Endodermal cell (in vitro differentiated cells): ENCODE measurements around the gene HLA-DRA. TPM values are rescaled to one million over a fixed set of nuclear protein-coding genes. Genes with fewer than 3 reads are reported as not detected.

Source experiments
- DNase-seq: peaks from one replicate; pipeline ENCODE4 v3.0.0-alpha.2; 2017
- H3K27ac ChIP-seq: 2 replicates; pipeline ENCODE4 v1.5.1; 2013; ENCODE audit warnings: mild to moderate bottlenecking, low read depth, low read length, moderate library complexity
- H3K27me3 ChIP-seq: 2 replicates; pipeline ENCODE4 v1.6.1; 2013; ENCODE audit warnings: mild to moderate bottlenecking, low read length, moderate library complexity; ENCODE audit not compliant: insufficient read depth, control insufficient read depth, poor library complexity, severe bottlenecking
- H3K36me3 ChIP-seq: 2 replicates; pipeline ENCODE4 v1.7.0; 2013; ENCODE audit warnings: mild to moderate bottlenecking, low read length, moderate library complexity; ENCODE audit not compliant: control insufficient read depth, insufficient read depth
- H3K4me1 ChIP-seq: one replicate; pipeline ENCODE4 v1.7.0; 2013; ENCODE audit warnings: low read length; ENCODE audit not compliant: control insufficient read depth, insufficient read depth
- H3K4me3 ChIP-seq: 2 replicates; pipeline ENCODE4 v1.5.1; 2013; ENCODE audit warnings: mild to moderate bottlenecking, low read length, moderate library complexity
- H3K9ac ChIP-seq: 2 replicates; pipeline ENCODE4 v1.6.1; 2013; ENCODE audit warnings: mild to moderate bottlenecking, low read length, moderate library complexity; ENCODE audit not compliant: poor library complexity, severe bottlenecking; ENCODE audit errors: extremely low read depth
- H3K9me3 ChIP-seq: 2 replicates; pipeline ENCODE4 v1.6.1; 2013; ENCODE audit warnings: mild to moderate bottlenecking, low read length, moderate library complexity; ENCODE audit not compliant: control insufficient read depth
- H3K27ac Mint-ChIP-seq: 2 replicates; pipeline ENCODE4 v1.8.0; 2020; ENCODE audit warnings: mixed read lengths
- H3K27me3 Mint-ChIP-seq: 2 replicates; pipeline ENCODE4 v1.8.0; 2021; ENCODE audit warnings: mild to moderate bottlenecking, mixed read lengths; ENCODE audit not compliant: insufficient read depth
- H3K36me3 Mint-ChIP-seq: 2 replicates; pipeline ENCODE4 v1.8.0; 2020; ENCODE audit warnings: low read depth, mixed read lengths
- H3K4me1 Mint-ChIP-seq: 2 replicates; pipeline ENCODE4 v1.8.0; 2020; ENCODE audit warnings: mixed read lengths
- H3K4me3 Mint-ChIP-seq: 2 replicates; pipeline ENCODE4 v1.8.0; 2020; ENCODE audit warnings: mild to moderate bottlenecking, moderate library complexity, mixed read lengths
- H3K9me3 Mint-ChIP-seq: 2 replicates; pipeline ENCODE4 v1.8.0; 2020; ENCODE audit warnings: mild to moderate bottlenecking, mixed read lengths
- WGBS, 2 experiments: methylation state at CpG; one replicate each; pipeline versions ENCODE4 v1.1.5 to v1.1.7; 2013; ENCODE audit warnings: missing lambda C conversion rate in 2 of 2, mixed read lengths in 1 of 2; ENCODE audit not compliant: insufficient coverage in 1 of 2, insufficient read length in 1 of 2; 5-methylcytosine and 5-hydroxymethylcytosine counted together
- total RNA-seq, 2 donors: library from RNA; stranded (reverse); fragmentation: NEBNext Ultra II Directional in 1 of 2; extraction: Animal tissue kit (Norgen Biotek cat#: 25700) in 1 of 2; gene quantifications; 2 replicates in 1 of 2; 3 replicates in 1 of 2; pipeline ENCODE4 v1.2.1, GENCODE V29; 2021
- TF ChIP-seq, protein P1 (sequence below): fragments of 200-600 bp; sonication (generic); conservative IDR thresholded peaks from 2 replicates; pipeline ENCODE4 v1.5.0; 2021; ENCODE audit warnings: antibody characterized with exemption, mild to moderate bottlenecking

Gene HLA-DRA
- total RNA-seq, 2 donors from 2014 or later = 0.27 TPM; not detected in 1

DNA sequence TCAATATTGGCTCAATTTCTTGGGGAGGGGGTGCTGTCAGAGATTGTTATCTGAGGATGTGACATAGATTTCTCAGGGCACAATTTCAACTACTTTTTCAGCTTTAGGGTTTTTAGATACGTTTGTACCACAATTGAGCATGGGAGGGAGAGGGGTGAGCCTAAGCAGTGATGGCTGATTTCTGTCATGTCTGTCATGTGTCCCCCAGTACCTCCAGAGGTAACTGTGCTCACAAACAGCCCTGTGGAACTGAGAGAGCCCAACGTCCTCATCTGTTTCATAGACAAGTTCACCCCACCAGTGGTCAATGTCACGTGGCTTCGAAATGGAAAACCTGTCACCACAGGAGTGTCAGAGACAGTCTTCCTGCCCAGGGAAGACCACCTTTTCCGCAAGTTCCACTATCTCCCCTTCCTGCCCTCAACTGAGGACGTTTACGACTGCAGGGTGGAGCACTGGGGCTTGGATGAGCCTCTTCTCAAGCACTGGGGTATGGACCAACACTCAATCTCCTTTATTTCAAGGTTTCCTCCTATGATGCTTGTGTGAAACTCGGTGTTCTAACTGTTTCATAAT is 3.4 kb downstream of the HLA-DRA start:
- H3K4me1 ChIP-seq = no peaks in the 10 kb centered on the region
- H3K27ac Mint-ChIP-seq = no peak overlapping the region
- no peak for DNase-seq
- no peaks in the 10 kb centered on the region for H3K36me3 ChIP-seq
- WGBS, 2 experiments = 68 to 75% methylated on average over 7 to 8 of the region's 8 CpGs
- no peak overlapping the region for H3K4me3 Mint-ChIP-seq
- peaks cover 20% of the 10 kb centered on the region for H3K27me3 Mint-ChIP-seq
- no peaks in the 10 kb centered on the region for H3K36me3 Mint-ChIP-seq
- no peak overlapping the region for H3K27ac ChIP-seq
- H3K9me3 ChIP-seq = no peaks in the 10 kb centered on the region
- no peak overlapping the region for H3K4me3 ChIP-seq
- TF ChIP-seq, protein P1, sequence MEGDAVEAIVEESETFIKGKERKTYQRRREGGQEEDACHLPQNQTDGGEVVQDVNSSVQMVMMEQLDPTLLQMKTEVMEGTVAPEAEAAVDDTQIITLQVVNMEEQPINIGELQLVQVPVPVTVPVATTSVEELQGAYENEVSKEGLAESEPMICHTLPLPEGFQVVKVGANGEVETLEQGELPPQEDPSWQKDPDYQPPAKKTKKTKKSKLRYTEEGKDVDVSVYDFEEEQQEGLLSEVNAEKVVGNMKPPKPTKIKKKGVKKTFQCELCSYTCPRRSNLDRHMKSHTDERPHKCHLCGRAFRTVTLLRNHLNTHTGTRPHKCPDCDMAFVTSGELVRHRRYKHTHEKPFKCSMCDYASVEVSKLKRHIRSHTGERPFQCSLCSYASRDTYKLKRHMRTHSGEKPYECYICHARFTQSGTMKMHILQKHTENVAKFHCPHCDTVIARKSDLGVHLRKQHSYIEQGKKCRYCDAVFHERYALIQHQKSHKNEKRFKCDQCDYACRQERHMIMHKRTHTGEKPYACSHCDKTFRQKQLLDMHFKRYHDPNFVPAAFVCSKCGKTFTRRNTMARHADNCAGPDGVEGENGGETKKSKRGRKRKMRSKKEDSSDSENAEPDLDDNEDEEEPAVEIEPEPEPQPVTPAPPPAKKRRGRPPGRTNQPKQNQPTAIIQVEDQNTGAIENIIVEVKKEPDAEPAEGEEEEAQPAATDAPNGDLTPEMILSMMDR = no peak
- no peaks in the 10 kb centered on the region for H3K9me3 Mint-ChIP-seq
- no peaks in the 10 kb centered on the region for H3K4me1 Mint-ChIP-seq
- no peaks in the 10 kb centered on the region for H3K27me3 ChIP-seq
- H3K9ac ChIP-seq = no peak overlapping the region

DNA sequence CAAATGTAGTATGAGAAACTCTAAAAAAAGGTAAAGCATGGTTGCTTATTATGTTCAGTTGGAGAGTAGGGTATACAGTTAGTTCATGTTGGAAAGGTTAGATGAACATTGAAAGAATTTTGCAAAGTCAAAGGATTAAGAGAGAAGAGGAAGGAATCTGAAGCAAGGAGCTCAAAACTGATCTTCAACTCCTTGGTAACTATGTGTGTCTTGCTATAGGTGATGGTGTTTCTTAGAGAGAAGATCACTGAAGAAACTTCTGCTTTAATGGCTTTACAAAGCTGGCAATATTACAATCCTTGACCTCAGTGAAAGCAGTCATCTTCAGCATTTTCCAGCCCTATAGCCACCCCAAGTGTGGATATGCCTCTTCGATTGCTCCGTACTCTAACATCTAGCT is 4.7 kb downstream of the HLA-DRA start:
- H3K36me3 Mint-ChIP-seq = no peaks in the 10 kb centered on the region
- no peak for DNase-seq
- H3K27me3 Mint-ChIP-seq = peaks cover 22% of the 10 kb centered on the region
- 86 to 94% methylated on average over 2 of the region's 2 CpGs for WGBS, 2 experiments
- H3K4me1 Mint-ChIP-seq = no peaks in the 10 kb centered on the region
- H3K27ac Mint-ChIP-seq = no peak overlapping the region
- H3K9ac ChIP-seq = no peak overlapping the region
- no peak overlapping the region for H3K27ac ChIP-seq
- no peaks in the 10 kb centered on the region for H3K27me3 ChIP-seq
- no peak overlapping the region for H3K4me3 Mint-ChIP-seq
- no peaks in the 10 kb centered on the region for H3K36me3 ChIP-seq
- TF ChIP-seq, protein P1 = no peak
- no peaks in the 10 kb centered on the region for H3K9me3 ChIP-seq
- no peaks in the 10 kb centered on the region for H3K9me3 Mint-ChIP-seq
- no peak overlapping the region for H3K4me3 ChIP-seq
- no peaks in the 10 kb centered on the region for H3K4me1 ChIP-seq

DNA sequence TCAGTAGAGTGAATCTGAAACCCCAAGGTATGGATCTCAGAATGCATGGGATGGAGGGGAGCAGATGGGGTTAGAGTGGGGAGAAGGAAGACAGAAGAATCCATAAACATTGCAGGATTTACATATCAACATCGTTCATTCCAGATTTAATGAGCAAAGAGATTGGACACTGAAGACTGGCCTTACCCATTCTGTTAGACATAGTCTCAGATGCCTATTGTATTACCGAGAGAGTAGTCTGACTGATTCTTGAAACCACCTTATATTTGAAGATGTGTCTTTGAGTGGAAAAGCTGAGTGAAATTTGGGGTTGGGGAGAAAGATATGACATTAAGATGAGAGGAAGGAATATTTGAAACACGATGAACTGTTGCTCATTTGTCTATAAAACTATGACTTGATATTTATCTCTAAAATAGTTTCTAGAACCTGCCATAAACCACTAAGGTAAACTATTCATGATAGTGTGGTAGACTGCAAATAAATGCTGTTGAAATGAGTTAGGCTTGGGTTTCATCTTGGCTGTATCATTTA is 5.7 kb downstream of the HLA-DRA start:
- Histone ChIP-seq H3K36me3 (no peaks in the 10 kb centered on the region), H3K4me3 (no peak overlapping the region), H3K27ac (no peak overlapping the region), H3K4me1 (no peaks in the 10 kb centered on the region), H3K27me3 (no peaks in the 10 kb centered on the region), H3K9ac (no peak overlapping the region), H3K9me3 (no peaks in the 10 kb centered on the region)
- TF ChIP-seq, protein P1 = no peak
- no peak for DNase-seq
- 77 to 100% methylated on average over 1 to 2 of the region's 3 CpGs for WGBS, 2 experiments
- Mint-ChIP-seq H3K36me3 (no peaks in the 10 kb centered on the region), H3K27ac (no peak overlapping the region), H3K27me3 (peaks cover 30% of the 10 kb centered on the region), H3K4me1 (no peaks in the 10 kb centered on the region), H3K4me3 (no peak overlapping the region), H3K9me3 (no peaks in the 10 kb centered on the region)
